ENCODE data around the gene FOXJ3. TPM values are rescaled to one million over a fixed set of nuclear protein-coding genes. Genes with fewer than 3 reads are reported as not detected.

Gene FOXJ3
- total RNA-seq, 1 donor from 2014 or later: 30.9 TPM

GRCh38 chr1:42370876-42371549, 36.0 kb upstream of the FOXJ3 start:
- Mint-ChIP-seq H3K36me3 (ENCODE audit: low read depth) (no peaks in the 10 kb centered on the region), H3K27me3 (ENCODE audit: low read depth) (peaks cover 49% of the 10 kb centered on the region), H3K4me3 (ENCODE audit: unreplicated experiment) (no peak overlapping the region), H3K4me1 (ENCODE audit: low read depth) (no peaks in the 10 kb centered on the region), H3K9me3 (ENCODE audit: low read depth) (no peaks in the 10 kb centered on the region), H3K27ac (ENCODE audit: unreplicated experiment) (no peak overlapping the region)
- TF ChIP-seq CTCF (IDR thresholded peaks at IDR 0.05): no peak
- DNase-seq (ENCODE audit: low spot score): no peak

GRCh38 chr1:42369471-42369870, 34.4 kb upstream of the FOXJ3 start:
- Mint-ChIP-seq H3K27me3 (ENCODE audit: low read depth) (peaks cover 49% of the 10 kb centered on the region), H3K4me3 (ENCODE audit: unreplicated experiment) (no peak overlapping the region), H3K9me3 (ENCODE audit: low read depth) (no peaks in the 10 kb centered on the region), H3K36me3 (ENCODE audit: low read depth) (no peaks in the 10 kb centered on the region), H3K4me1 (ENCODE audit: low read depth) (no peaks in the 10 kb centered on the region), H3K27ac (ENCODE audit: unreplicated experiment) (no peak overlapping the region)
- no peak for DNase-seq (ENCODE audit: low spot score)
- no peak for TF ChIP-seq CTCF (IDR thresholded peaks at IDR 0.05)

GRCh38 chr1:42368096-42368795, 33.2 kb upstream of the FOXJ3 start:
- no peak overlapping the region for H3K4me3 Mint-ChIP-seq (ENCODE audit: unreplicated experiment)
- no peaks in the 10 kb centered on the region for H3K36me3 Mint-ChIP-seq (ENCODE audit: low read depth)
- no peak for TF ChIP-seq CTCF (IDR thresholded peaks at IDR 0.05)
- no peak overlapping the region for H3K27ac Mint-ChIP-seq (ENCODE audit: unreplicated experiment)
- H3K4me1 Mint-ChIP-seq (ENCODE audit: low read depth): no peaks in the 10 kb centered on the region
- DNase-seq (ENCODE audit: low spot score): no peak
- no peaks in the 10 kb centered on the region for H3K9me3 Mint-ChIP-seq (ENCODE audit: low read depth)
- H3K27me3 Mint-ChIP-seq (ENCODE audit: low read depth): peaks cover 54% of the 10 kb centered on the region

GRCh38 chr1:42365118-42365517, 30.1 kb upstream of the FOXJ3 start:
- no peaks in the 10 kb centered on the region for H3K4me1 Mint-ChIP-seq (ENCODE audit: low read depth)
- no peak overlapping the region for H3K4me3 Mint-ChIP-seq (ENCODE audit: unreplicated experiment)
- H3K27me3 Mint-ChIP-seq (ENCODE audit: low read depth): peaks cover 32% of the 10 kb centered on the region
- no peaks in the 10 kb centered on the region for H3K9me3 Mint-ChIP-seq (ENCODE audit: low read depth)
- DNase-seq (ENCODE audit: low spot score): no peak
- no peaks in the 10 kb centered on the region for H3K36me3 Mint-ChIP-seq (ENCODE audit: low read depth)
- H3K27ac Mint-ChIP-seq (ENCODE audit: unreplicated experiment): no peak overlapping the region
- TF ChIP-seq CTCF (IDR thresholded peaks at IDR 0.05): no peak

GRCh38 chr1:42364542-42364941, 29.5 kb upstream of the FOXJ3 start:
- no peak for TF ChIP-seq CTCF (IDR thresholded peaks at IDR 0.05)
- H3K36me3 Mint-ChIP-seq (ENCODE audit: low read depth): no peaks in the 10 kb centered on the region
- H3K27me3 Mint-ChIP-seq (ENCODE audit: low read depth): peaks cover 31% of the 10 kb centered on the region
- no peak overlapping the region for H3K27ac Mint-ChIP-seq (ENCODE audit: unreplicated experiment)
- no peaks in the 10 kb centered on the region for H3K4me1 Mint-ChIP-seq (ENCODE audit: low read depth)
- H3K4me3 Mint-ChIP-seq (ENCODE audit: unreplicated experiment): no peak overlapping the region
- no peak for DNase-seq (ENCODE audit: low spot score)
- no peaks in the 10 kb centered on the region for H3K9me3 Mint-ChIP-seq (ENCODE audit: low read depth)

Measured in chondrocyte (in vitro differentiated cells).